Lower leg skin (tissue), 3 donors: ENCODE data around the gene ASCC1.

ENCODE experiments used
- CTCF ChIP-seq, 3 donors: fragments of 450-650 bp; IDR thresholded peaks; one replicate each; pipeline ENCODE4 v1.5.1; 2016; ENCODE audit warnings: antibody characterized with exemption in 3 of 3, mild to moderate bottlenecking in 3 of 3, moderate library complexity in 2 of 3
- POLR2A ChIP-seq, 2 donors: fragments of 450-650 bp; IDR thresholded peaks; one replicate each; pipeline ENCODE4 v1.6.1; 2016 to 2017; ENCODE audit warnings: antibody characterized with exemption in 2 of 2, mild to moderate bottlenecking in 1 of 2, moderate library complexity in 1 of 2

- TF ChIP-seq CTCF (IDR thresholded peaks at IDR 0.05) = no peak
- no peak for TF ChIP-seq POLR2A (IDR thresholded peaks at IDR 0.05)
These were observed 7.6 kb upstream of the ASCC1 start for GRCh38 chr10:72223743-72224101.
